ENCODE measurements around the gene SLC15A4.

The SLC15A4 gene

GRCh38 chr12:128772249-128772648 is 51.5 kb downstream of the SLC15A4 start:
- no peak overlapping the region for H3K4me3 ChIP-seq (ENCODE audit: low read depth, low read length)
- no peak for TF ChIP-seq CTCF (IDR thresholded peaks at IDR 0.05; ENCODE audit: low read depth, low read length, missing control alignments)
- DNase-seq (ENCODE audit: low read depth): no peak

GRCh38 chr12:128771681-128772080 is 52.1 kb downstream of the SLC15A4 start:
- TF ChIP-seq CTCF (IDR thresholded peaks at IDR 0.05; ENCODE audit: low read depth, low read length, missing control alignments): no peak
- H3K4me3 ChIP-seq (ENCODE audit: low read depth, low read length): no peak overlapping the region
- no peak for DNase-seq (ENCODE audit: low read depth)

GRCh38 chr12:128767518-128767917 is 56.2 kb downstream of the SLC15A4 start:
- no peak for DNase-seq (ENCODE audit: low read depth)
- no peak overlapping the region for H3K4me3 ChIP-seq (ENCODE audit: low read depth, low read length)
- TF ChIP-seq CTCF (IDR thresholded peaks at IDR 0.05; ENCODE audit: low read depth, low read length, missing control alignments): no peak

- no peak for DNase-seq (ENCODE audit: low read depth)
- H3K4me3 ChIP-seq (ENCODE audit: low read depth, low read length): no peak overlapping the region
- no peak for TF ChIP-seq CTCF (IDR thresholded peaks at IDR 0.05; ENCODE audit: low read depth, low read length, missing control alignments)
These were observed 56.8 kb downstream of the SLC15A4 start for GRCh38 chr12:128766738-128767501.

GRCh38 chr12:128763395-128763794 is 60.4 kb downstream of the SLC15A4 start:
- no peak for DNase-seq (ENCODE audit: low read depth)
- no peak for TF ChIP-seq CTCF (IDR thresholded peaks at IDR 0.05; ENCODE audit: low read depth, low read length, missing control alignments)
- no peak overlapping the region for H3K4me3 ChIP-seq (ENCODE audit: low read depth, low read length)

- H3K4me3 ChIP-seq (ENCODE audit: low read depth, low read length): no peak overlapping the region
- DNase-seq (ENCODE audit: low read depth): no peak
- TF ChIP-seq CTCF (IDR thresholded peaks at IDR 0.05; ENCODE audit: low read depth, low read length, missing control alignments): no peak
These were observed 62.4 kb downstream of the SLC15A4 start for GRCh38 chr12:128761379-128761790.

GRCh38 chr12:128755566-128755965 is 68.2 kb downstream of the SLC15A4 start:
- no peak for DNase-seq (ENCODE audit: low read depth)
- TF ChIP-seq CTCF (IDR thresholded peaks at IDR 0.05; ENCODE audit: low read depth, low read length, missing control alignments): no peak
- no peak overlapping the region for H3K4me3 ChIP-seq (ENCODE audit: low read depth, low read length)
